Endothelial cell of umbilical vein (primary cell): ENCODE data around the gene EARS2.

Source experiments
- POLR2A ChIP-seq: IDR thresholded peaks from 2 replicates; pipeline ENCODE4 v1.6.1; 2012; ENCODE audit warnings: low read depth, mild to moderate bottlenecking, control low read depth, low read length
- POLR2AphosphoS5 ChIP-seq: IDR thresholded peaks from 2 replicates; pipeline ENCODE4 v1.6.1; 2012; ENCODE audit warnings: low read depth, mild to moderate bottlenecking, control low read depth, low read length, moderate library complexity; ENCODE audit not compliant: insufficient read depth
- TF ChIP-seq, protein P1 (sequence below), 2 donors: IDR thresholded peaks; 1 replicate in 1 of 2; 2 replicates in 1 of 2; pipeline ENCODE4 v1.5.1; 2011; ENCODE audit warnings: low read length in 2 of 2, mild to moderate bottlenecking in 2 of 2, moderate library complexity in 2 of 2, control low read depth in 1 of 2, inconsistent platforms in 1 of 2, low read depth in 1 of 2; ENCODE audit not compliant: insufficient read depth in 1 of 2; ENCODE audit errors: extremely low read depth in 1 of 2

DNA sequence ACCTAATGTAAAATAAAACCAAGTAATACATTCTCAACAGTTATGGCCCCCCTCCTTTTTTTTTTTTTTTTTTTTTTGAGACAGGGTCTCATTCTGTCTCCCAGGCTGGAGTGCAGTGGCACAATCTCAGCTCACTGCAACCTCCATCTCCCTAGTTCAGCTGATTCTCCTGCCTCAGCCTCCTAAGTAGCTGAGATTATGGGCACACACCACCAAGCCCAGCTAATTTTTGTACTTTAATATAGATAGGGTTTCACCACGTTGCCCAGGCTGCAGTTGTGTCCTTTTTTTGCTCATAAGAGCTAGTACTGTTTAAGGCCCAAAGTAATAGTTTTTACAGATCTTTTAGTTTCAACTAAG is 18.3 kb downstream of the EARS2 start:
- TF ChIP-seq, protein P1, sequence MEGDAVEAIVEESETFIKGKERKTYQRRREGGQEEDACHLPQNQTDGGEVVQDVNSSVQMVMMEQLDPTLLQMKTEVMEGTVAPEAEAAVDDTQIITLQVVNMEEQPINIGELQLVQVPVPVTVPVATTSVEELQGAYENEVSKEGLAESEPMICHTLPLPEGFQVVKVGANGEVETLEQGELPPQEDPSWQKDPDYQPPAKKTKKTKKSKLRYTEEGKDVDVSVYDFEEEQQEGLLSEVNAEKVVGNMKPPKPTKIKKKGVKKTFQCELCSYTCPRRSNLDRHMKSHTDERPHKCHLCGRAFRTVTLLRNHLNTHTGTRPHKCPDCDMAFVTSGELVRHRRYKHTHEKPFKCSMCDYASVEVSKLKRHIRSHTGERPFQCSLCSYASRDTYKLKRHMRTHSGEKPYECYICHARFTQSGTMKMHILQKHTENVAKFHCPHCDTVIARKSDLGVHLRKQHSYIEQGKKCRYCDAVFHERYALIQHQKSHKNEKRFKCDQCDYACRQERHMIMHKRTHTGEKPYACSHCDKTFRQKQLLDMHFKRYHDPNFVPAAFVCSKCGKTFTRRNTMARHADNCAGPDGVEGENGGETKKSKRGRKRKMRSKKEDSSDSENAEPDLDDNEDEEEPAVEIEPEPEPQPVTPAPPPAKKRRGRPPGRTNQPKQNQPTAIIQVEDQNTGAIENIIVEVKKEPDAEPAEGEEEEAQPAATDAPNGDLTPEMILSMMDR (IDR thresholded peaks at IDR 0.05; ENCODE audit: extremely low read depth in 1 of 2, insufficient read depth in 1 of 2, low read depth in 1 of 2, low read length in 2 of 2), result no peak
- TF ChIP-seq POLR2A, result no peak
- TF ChIP-seq POLR2AphosphoS5, result no peak
